Measurements from ENCODE around the gene EIF3K.
A peak's percentile ranks its signal among the peaks of the same experiment; 100 is the strongest.

The EIF3K gene

DNA sequence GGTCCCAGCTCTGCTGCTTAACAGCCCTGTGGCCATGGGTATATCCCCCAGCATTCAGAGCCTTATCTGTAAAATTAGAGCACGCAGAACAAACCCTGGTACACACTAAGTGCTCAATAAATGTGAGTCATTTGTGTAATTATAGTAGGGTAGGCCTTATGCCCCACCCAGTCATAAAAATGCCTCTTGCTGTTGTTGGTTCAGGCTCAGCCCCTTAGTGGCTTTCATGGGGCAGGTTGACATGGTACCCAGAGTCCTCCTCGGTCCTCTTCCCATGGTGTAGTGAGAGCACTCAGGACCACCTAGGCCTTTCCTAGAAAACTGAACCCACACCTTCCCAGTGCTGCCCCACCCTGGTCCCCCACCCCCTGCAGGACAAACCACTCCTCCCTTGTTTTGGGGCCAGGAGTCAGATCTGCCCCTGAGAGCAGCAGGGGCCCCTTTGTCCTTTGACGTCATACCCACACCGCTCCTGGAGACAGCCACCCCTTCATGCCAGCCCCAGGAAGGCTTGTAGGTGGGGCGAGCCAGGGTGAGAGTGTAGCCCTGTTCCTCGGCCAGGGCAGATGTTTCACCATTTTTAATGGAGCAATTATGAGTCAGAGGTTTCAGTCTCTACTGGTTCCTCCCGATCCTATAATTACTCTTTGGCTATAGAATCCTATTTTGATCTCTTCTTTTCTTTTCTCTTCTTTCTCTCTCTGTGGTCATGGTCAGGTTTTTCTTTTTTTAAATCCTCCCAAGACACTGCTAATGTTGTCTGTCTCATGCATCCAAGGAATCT is 65.3 kb downstream of the EIF3K start:
- DNase-seq (ENCODE audit: low read depth in 2 of 2) = peak in 1 of 2 experiments; percentile 63

DNA sequence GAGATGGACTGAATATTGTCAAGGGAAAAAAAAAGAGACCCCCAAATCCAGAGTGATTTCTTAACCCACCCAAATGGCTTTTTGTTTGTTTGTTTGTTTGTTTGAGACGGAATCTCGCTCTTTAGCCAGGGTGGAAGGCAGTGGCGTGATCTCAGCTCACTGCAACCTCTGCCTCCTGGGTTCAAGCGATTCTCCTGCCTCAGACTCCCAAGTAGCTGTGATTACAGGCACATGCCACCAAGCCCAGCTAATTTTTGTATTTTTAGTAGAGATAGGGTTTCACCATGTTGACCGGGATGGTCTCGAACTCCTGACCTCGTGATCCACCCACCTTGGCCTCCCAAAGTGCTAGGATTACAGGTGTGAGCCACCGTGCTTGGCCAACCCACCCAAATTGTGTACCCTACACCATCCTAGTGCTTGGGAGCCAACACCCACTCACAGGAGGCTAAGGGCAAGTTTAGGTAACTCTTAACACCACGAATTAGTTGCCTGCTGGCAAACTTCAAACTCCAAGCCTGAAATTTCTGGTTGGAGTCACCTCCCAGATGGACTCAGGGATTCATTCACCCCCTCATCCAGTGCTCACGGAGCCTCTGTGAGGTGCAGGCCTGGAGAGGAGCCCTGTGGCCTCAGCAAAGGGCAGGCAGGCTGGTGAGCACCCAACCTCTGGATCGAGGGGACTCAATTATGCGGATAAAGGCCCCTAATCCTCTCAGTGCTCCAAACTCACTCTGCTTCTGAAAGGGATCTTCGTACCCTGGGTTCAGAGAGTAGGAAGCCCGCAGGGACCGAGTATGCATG is 66.1 kb downstream of the EIF3K start:
- DNase-seq (ENCODE audit: low read depth in 2 of 2) = no peak

DNA sequence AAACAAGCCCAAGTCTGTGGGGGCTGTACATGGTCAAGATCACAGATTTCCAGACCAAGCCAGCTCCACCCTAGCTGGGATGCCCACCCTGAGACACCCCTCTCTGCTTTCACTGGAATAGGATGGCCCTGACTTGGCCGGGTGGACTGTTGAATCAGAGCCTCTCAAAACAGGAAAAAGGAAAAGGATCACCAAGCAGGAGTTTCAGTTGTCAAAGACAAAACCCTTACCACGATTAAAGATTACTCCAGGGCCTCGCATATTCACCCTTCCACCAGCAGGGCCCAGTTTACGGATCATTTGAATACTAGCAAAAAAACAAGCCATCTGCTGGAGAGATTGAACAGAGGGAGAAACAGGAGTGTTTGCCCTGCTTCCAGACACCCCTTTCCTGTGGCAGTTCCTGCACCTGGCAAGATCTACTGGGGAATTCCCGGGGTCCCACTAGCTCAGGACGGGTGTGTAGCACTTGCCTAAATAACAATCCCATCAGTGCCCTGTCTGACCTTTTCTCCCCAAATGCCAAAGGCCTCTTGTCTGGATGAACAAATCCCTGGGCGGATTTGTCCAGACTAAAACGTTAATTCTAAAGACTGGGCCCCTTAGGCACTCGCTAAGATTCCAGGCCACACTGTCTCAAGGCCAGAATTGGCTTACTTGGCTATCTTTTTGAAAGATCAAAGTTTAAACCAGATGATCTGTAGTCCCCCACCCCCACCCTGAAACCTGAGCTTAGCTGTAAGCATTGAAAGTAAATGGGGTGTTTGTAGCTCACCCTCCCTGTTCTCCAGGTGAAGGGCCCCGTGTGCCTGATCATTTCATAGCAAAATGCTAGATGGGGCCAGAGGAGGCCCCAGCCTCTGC is 66.9 kb downstream of the EIF3K start:
- no peak for DNase-seq (ENCODE audit: low read depth in 2 of 2)

DNA sequence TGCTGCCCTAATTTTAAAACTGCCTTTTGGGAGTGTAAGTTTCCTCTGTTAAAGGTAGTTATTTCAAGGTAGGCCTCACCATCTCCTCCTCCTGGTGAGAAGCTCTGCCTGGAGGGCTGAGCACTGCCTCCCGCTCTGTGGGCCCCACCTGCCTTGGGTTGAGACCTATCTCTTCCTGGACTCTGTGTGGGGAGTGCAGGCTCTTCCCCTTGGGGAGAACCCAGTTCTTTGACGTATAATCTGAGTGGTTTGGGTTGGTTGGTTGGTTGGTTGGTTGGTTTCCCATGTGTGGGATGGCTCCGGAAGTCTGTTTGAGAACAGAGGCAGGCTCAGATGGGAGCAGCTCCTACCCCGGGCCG is 67.5 kb downstream of the EIF3K start:
- no peak for DNase-seq (ENCODE audit: low read depth in 2 of 2)
